Transverse colon (tissue), 3 donors: ENCODE data around the gene SREK1IP1.

Experiments used
- CTCF ChIP-seq, 5 experiments: fragments of 200-600 bp in 3 of 5; fragments of 450-650 bp in 2 of 5; sonication (generic) in 3 of 5; IDR thresholded peaks; 1 replicate in 2 of 5; 2 replicates in 3 of 5; pipeline ENCODE4 v1.5.1; 2016 to 2017; ENCODE audit warnings: antibody characterized with exemption in 5 of 5, inconsistent platforms in 3 of 5, mild to moderate bottlenecking in 2 of 5, moderate library complexity in 1 of 5
- EP300 ChIP-seq: sonication (generic); formaldehyde crosslinking; IDR thresholded peaks from one replicate; pipeline ENCODE4 v1.6.1; 2017; ENCODE audit warnings: antibody characterized with exemption, low read depth
- POLR2A ChIP-seq: fragments of 450-650 bp; IDR thresholded peaks from one replicate; pipeline ENCODE4 v1.6.1; 2016; ENCODE audit warnings: antibody characterized with exemption, mild to moderate bottlenecking, moderate library complexity

- TF ChIP-seq CTCF (IDR thresholded peaks at IDR 0.05) (no peak), POLR2A (no peak), EP300 (no peak)
Observed at GRCh38 chr5:64775291-64775690, 6.8 kb upstream of the SREK1IP1 start.
